GM12874 (cell line): ENCODE measurements around the gene DPY30.
A peak's percentile ranks its signal among the peaks of the same experiment; 100 is the strongest.

Source experiments
- TF ChIP-seq, protein P1 (sequence below): IDR thresholded peaks from 2 replicates; pipeline ENCODE4 v1.5.1; 2011; ENCODE audit warnings: low read depth, mild to moderate bottlenecking, control low read depth, low read length, moderate library complexity; ENCODE audit not compliant: insufficient read depth

DPY30 gene

DNA sequence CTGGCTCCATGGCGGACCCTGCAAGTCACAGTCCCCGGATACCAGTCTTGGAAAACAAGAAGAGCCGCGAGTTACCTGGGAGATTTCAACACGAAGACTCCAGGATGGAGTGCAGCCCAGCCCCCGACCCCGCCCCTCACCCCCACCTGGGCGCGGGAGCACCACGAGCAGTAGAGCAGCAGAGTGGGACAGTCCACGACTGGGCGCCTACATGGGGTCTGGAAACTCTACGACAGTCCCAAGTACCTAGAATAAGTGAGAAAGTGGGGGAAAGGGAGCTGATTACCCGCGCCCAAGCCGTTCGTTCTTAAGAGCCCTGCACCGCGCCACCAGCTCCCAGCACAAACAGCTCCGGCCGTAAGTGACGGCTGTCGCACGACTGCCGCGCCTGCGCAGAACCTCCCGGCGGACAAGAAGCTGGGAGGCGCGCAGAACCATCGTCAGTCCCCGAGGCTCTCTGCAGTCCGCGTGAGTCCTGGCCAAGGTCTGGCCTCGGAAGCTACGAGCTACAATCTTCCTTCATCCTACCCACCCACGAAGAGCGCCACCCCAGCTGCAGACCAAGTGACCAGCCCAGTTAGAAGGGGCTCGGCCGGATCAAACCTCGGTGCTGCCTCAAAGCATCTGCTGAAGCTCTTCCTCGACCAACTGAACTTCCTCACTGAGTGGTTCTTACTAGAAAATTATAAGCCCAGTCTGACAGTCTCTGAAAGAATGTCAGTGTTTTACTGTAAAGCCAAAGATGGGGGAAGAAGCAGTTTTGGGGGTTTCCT is at the start of gene DPY30:
TSS of gene DPY30 (minus strand) at position 359 of the 773 bp plus-strand sequence. CDS start at position 10, 349 bp downstream.
- TF ChIP-seq, protein P1, sequence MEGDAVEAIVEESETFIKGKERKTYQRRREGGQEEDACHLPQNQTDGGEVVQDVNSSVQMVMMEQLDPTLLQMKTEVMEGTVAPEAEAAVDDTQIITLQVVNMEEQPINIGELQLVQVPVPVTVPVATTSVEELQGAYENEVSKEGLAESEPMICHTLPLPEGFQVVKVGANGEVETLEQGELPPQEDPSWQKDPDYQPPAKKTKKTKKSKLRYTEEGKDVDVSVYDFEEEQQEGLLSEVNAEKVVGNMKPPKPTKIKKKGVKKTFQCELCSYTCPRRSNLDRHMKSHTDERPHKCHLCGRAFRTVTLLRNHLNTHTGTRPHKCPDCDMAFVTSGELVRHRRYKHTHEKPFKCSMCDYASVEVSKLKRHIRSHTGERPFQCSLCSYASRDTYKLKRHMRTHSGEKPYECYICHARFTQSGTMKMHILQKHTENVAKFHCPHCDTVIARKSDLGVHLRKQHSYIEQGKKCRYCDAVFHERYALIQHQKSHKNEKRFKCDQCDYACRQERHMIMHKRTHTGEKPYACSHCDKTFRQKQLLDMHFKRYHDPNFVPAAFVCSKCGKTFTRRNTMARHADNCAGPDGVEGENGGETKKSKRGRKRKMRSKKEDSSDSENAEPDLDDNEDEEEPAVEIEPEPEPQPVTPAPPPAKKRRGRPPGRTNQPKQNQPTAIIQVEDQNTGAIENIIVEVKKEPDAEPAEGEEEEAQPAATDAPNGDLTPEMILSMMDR, result no peak

DNA sequence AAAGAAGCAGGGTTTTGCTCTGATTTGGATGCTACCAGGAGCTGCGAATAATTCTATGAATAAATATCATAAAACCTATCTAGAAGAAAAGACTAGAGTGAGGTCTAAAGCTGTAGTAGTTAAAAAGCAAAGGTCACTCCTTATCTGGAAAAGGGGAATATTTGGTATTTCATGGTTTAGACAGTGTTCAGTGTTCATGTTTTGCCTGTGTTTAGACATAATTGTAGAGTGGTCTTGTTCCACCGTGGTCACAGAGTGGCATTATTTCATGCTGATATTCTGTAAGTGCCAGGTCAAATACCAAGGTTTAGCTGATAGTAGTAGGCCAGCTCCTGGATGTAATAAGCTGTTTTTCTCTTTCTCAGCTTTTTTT is 34.5 kb upstream of the DPY30 start:
- TF ChIP-seq, protein P1, result no peak

DNA sequence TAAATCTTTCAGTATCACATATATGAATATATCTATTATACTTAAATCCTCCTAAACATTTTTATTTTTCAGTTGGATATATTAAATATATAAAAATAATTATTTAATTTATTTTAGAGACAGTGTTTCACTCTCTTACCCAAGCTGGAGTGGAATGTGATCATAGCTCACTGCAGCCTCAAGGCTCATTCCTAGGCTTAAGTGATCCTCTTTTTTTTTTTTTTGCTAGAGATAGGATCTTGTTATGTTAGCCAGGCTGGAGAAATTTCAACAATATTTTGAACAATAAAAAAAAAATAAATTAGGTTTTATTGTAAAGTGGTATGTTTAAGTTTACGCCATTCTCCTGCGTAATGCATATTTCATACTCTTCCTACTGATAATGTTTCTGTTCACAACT is 27.9 kb upstream of the DPY30 start:
- TF ChIP-seq, protein P1, result no peak

DNA sequence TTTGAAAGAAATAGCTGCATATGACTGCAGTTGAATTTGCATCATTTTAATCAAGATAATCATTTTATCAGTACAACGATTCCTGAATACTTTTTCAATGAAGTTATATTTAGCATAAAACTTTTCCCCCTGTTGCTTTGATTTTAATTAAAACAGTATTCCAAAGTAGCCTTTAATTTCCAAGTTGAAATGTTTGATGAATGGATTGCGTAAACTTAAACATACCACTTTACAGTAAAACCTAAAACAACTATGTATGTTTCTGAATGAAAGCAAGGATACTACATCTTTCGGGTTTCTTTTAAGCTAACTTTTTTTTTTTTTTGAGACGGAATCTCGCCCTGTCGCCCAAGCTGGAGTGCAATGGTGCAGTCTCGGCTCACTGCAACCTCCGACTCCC is 25.1 kb upstream of the DPY30 start:
- TF ChIP-seq, protein P1, result no peak

DNA sequence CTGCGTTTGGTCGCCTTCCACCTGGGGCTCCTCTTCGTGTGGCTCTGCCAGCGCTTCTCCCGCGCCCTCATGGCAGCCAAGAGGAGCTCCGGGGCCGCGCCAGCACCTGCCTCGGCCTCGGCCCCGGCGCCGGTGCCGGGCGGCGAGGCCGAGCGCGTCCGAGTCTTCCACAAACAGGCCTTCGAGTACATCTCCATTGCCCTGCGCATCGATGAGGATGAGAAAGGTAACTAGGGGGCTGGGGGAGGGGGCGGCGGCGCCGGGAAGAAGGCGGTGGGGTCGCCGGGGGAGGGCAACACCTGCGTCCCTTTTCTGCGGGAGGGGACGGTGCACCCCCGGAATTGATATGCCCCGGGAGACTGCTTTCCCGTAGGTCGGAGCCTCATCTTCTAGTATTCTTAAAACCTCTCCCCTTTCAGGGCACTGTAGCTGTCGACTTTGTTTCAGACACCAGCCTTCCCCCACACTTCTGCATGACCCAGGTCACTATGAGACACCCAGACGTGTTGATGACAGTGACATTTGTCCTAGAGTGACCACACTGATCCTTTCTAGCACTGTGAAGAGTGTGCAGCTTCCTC is 24.5 kb upstream of the DPY30 start:
- TF ChIP-seq, protein P1, result no peak

DNA sequence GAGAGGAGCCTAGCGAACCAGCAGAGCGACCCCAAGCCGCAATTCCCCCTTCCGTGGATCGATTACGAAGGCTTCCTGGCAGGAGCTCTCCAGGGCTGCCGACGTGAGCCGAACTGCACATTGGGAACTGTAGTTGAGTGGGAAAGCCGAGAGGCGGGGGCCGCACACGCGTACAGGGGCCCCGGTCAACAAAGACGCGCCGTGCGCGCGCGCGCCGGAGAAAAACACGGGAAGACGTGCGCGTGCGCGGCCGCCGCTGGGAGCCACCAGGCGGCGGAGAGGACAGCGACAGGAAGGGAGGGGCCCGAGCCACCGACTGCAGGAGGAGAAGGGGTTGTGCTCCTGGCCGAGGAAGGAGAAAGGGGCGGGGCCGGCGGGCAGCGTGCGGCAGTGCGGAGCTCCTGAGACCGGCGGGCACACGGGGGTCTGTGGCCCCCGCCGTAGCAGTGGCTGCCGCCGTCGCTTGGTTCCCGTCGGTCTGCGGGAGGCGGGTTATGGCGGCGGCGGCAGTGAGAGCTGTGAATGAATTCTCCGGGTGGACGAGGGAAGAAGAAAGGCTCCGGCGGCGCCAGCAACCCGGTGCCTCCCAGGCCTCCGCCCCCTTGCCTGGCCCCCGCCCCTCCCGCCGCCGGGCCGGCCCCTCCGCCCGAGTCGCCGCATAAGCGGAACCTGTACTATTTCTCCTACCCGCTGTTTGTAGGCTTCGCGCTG is 23.9 kb upstream of the DPY30 start, which contains the start of gene SPAST:
TSS of gene SPAST (plus strand) at position 247 of the 711 bp plus-strand sequence. CDS start at position 523, 276 bp downstream.
- TF ChIP-seq, protein P1, result peak; percentile 52
